Neutrophil (primary cell): ENCODE measurements around the gene PHOSPHO1.

Experiments
- H3K27ac ChIP-seq: fragments of 200-600 bp; sonication (generic); 2 replicates; pipeline ENCODE4 v1.5.1; 2016; ENCODE audit warnings: mild to moderate bottlenecking, moderate library complexity
- H3K27me3 ChIP-seq: fragments of 200-600 bp; sonication (generic); 2 replicates; pipeline ENCODE4 v1.6.0; 2016; ENCODE audit warnings: mild to moderate bottlenecking
- H3K36me3 ChIP-seq: fragments of 200-600 bp; sonication (generic); 2 replicates; pipeline ENCODE4 v1.5.1; 2017
- H3K4me1 ChIP-seq, 2 experiments: fragments of 200-600 bp in 1 of 2; sonication (generic) in 1 of 2; 1 replicate in 1 of 2; 2 replicates in 1 of 2; pipeline versions ENCODE4 v1.5.1 to v1.6.1; 2013 to 2016; ENCODE audit warnings: low read depth in 1 of 2, low read length in 1 of 2, mild to moderate bottlenecking in 1 of 2, moderate library complexity in 1 of 2; ENCODE audit not compliant: control insufficient read depth in 1 of 2, insufficient read depth in 1 of 2
- H3K4me3 ChIP-seq, 2 experiments: fragments of 200-600 bp in 1 of 2; sonication (generic) in 1 of 2; 1 replicate in 1 of 2; 2 replicates in 1 of 2; pipeline ENCODE4 v1.5.1; 2013 to 2016; ENCODE audit warnings: low read depth in 1 of 2, low read length in 1 of 2, mild to moderate bottlenecking in 1 of 2, moderate library complexity in 1 of 2
- H3K9me3 ChIP-seq: fragments of 200-600 bp; sonication (generic); 2 replicates; pipeline ENCODE4 v1.5.1; 2016
- CTCF ChIP-seq: fragments of 200-600 bp; sonication (generic); IDR thresholded peaks from 2 replicates; pipeline ENCODE4 v1.5.1; 2016; ENCODE audit warnings: antibody characterized with exemption

The PHOSPHO1 gene

DNA sequence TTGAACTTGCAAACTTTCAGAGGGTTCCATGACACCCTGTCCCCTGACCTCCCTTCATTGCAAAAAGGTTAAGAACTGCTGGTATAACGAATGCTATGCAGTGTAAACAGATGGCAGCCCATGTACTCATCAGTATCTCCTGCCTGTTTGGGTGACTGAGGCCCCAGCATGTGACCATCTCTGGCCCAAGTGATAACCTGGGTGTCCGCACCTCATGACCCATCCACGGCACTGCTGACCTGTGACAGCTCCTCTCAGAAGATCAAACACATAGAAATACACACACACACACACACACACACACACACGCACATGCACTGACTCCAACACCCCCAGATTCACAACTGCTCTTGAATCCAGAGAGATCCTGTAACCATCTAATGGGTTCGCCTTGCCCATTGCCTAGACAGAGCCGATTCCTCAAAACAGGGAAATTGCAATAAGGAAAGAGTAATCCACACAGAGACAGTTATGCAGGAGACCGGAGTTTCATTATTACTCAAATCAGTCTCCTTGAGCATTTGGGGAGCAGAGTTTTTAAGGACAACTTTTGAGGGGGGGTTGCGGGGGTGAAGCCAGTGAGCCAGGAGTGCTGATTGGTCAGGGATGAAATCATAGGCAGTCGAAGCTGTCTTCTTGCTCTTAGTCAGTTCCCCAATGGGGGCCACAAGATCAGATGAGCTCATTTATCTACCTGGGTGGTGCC, 11.3 kb upstream of the PHOSPHO1 start:
- H3K36me3 ChIP-seq, result no peaks in the 10 kb centered on the region
- H3K9me3 ChIP-seq, result no peaks in the 10 kb centered on the region
- H3K4me3 ChIP-seq, result no peak overlapping the region
- peaks cover 40% of the 10 kb centered on the region in 2 experiments for H3K4me1 ChIP-seq
- no peaks in the 10 kb centered on the region for H3K27me3 ChIP-seq
- peak overlapping the region; percentile 39 for H3K27ac ChIP-seq
- no peak for TF ChIP-seq CTCF

DNA sequence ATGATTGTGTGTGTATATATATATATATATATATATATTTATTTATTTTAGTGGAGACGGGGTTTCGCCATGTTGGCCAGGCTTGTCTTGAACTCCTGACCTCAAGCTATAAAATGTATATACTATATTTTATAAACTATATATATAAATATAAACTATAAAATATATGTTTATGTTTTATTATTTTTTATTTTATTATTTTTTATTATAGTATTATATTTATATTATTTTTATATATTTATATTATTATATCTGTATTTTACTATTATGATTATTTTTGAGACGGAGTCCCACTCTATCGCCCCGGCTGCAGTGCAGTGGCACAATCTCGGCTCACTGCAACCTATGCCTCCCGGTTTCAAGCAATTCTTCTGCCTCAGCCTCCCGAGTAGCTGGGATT, 10.5 kb upstream of the PHOSPHO1 start:
- Histone ChIP-seq H3K27ac (no peak overlapping the region), H3K4me1 (peaks cover 48% of the 10 kb centered on the region in 2 experiments), H3K9me3 (no peaks in the 10 kb centered on the region), H3K4me3 (no peak overlapping the region), H3K27me3 (no peaks in the 10 kb centered on the region), H3K36me3 (no peaks in the 10 kb centered on the region)
- TF ChIP-seq CTCF, result no peak

- Histone ChIP-seq H3K4me3 (no peak overlapping the region), H3K36me3 (no peaks in the 10 kb centered on the region), H3K27me3 (no peaks in the 10 kb centered on the region), H3K27ac (no peak overlapping the region), H3K4me1 (peaks cover 52% of the 10 kb centered on the region in 2 experiments), H3K9me3 (no peaks in the 10 kb centered on the region)
- no peak for TF ChIP-seq CTCF
Observed at GRCh38 chr17:49240619-49241018, 10.0 kb upstream of the PHOSPHO1 start.

- no peak for TF ChIP-seq CTCF
- Histone ChIP-seq H3K36me3 (no peaks in the 10 kb centered on the region), H3K9me3 (no peaks in the 10 kb centered on the region), H3K4me1 (peaks cover 58 to 59% of the 10 kb centered on the region in 2 experiments), H3K4me3 (no peak overlapping the region), H3K27ac (peak overlapping the region; percentile 66), H3K27me3 (no peaks in the 10 kb centered on the region)
Observed at GRCh38 chr17:49239963-49240362, 9.4 kb upstream of the PHOSPHO1 start.

DNA sequence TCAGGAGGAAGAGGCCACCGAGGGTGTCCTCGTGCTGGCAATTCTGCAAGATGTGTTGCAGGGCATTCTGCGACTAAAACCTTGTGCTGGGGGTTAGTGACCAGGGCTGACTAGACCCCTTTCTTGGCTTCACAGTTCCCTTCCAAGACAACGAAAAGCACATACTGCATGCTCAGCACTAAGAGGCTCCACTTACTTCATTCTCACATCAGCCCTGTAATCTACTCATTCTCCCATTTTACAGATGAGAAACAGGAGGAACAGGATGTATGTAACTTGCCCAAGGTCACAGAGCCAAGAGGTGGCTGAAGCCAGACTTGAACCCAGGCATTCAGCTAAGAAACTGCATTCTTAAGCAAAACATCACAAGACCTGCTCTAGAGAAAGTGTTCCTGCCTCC, 5.3 kb upstream of the PHOSPHO1 start:
- Histone ChIP-seq H3K4me1 (peaks cover 90% of the 10 kb centered on the region in 2 experiments), H3K27me3 (no peaks in the 10 kb centered on the region), H3K9me3 (no peaks in the 10 kb centered on the region), H3K36me3 (no peaks in the 10 kb centered on the region), H3K27ac (peak overlapping the region; percentile 99), H3K4me3 (peak overlapping the region; percentile 43 to 51)
- TF ChIP-seq CTCF, result no peak
